Measurements from ENCODE around the gene SUN5.

DNA sequence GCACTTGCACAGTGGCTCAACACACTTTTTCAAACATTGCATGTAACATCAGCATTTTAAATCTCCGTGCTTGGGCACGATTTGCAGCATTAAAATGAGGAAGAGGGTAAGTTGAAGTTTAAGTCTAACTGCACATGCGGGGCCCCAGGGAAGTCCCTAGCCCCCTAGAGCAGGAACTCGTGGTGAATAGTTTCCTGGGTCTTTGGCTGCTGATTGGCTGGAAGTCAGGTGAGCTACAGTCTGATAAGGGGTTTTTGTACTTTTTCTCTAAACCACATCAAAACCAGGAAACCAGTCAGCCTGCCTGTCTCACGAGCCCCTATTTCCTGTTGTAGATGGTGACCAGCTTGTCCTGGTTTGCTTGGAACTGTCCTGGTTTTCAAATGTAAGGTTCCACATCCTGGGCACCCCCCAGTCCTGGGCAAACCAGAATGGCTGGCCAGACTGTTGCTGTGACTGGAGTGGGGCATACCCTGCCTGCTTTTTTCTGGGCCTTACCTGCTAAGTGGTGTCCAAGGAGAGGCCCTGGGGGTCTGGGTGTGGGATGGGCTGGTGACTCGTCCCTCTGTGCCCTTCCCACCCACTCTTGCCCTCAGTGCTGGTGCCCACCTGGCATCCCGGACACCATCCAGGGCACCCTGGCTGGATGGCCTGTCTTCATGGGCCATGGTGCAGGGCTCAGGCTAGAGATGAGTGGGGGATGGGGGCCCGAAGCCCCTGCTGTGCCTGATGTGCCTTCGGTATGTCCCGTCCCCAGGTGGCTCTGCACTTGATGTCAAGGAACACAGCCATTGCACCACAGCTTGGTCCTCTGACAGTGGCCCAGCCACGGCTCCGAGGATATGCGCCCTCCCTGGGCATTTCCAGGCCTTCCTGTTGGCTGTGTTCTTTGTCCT is 31.8 kb downstream of the SUN5 start:
- TF ChIP-seq RAD21 (IDR thresholded peaks at IDR 0.05; ENCODE audit: low read depth) (no peak), MAX (IDR thresholded peaks at IDR 0.05) (no peak), EP300 (IDR thresholded peaks at IDR 0.05; ENCODE audit: borderline replicate concordance) (no peak), CEBPB (IDR thresholded peaks at IDR 0.05) (no peak), TAF1 (IDR thresholded peaks at IDR 0.05; ENCODE audit: low read depth) (no peak), REST (IDR thresholded peaks at IDR 0.05; ENCODE audit: low read depth) (no peak)

All from Ishikawa (cell line).